NCI-H1694 treated with DMSO at 0.1 percent for 48 hours (cell line): ENCODE measurements around the gene CLEC11A.
"Not testable (repeated sequence)": the region's sequence is repeated elsewhere in the genome, so short reads cannot be mapped to it uniquely, and the experiment has no call there.

ENCODE experiments used
- DNase-seq: peaks from one replicate; lab custom pipeline; 2025; lab: John Stamatoyannopoulos, UW

Gene CLEC11A

GRCh38 chr19:50757624-50758023, 34.5 kb downstream of the CLEC11A start:
- not testable (repeated sequence) for DNase-seq

- DNase-seq = not testable (repeated sequence)
Observed at GRCh38 chr19:50759076-50759475, 35.9 kb downstream of the CLEC11A start.

- DNase-seq = no peak
Observed at GRCh38 chr19:50759886-50760285, 36.7 kb downstream of the CLEC11A start.

GRCh38 chr19:50761501-50761900, 38.3 kb downstream of the CLEC11A start:
- not testable (repeated sequence) for DNase-seq

- not testable (repeated sequence) for DNase-seq
Observed at GRCh38 chr19:50763521-50763920, 40.4 kb downstream of the CLEC11A start.

- no peak for DNase-seq
Observed at GRCh38 chr19:50764409-50764808, 41.2 kb downstream of the CLEC11A start.

- DNase-seq = not testable (repeated sequence)
Observed at GRCh38 chr19:50766746-50767145, 43.6 kb downstream of the CLEC11A start.

GRCh38 chr19:50767263-50767662, 44.1 kb downstream of the CLEC11A start:
- not testable (repeated sequence) for DNase-seq

- DNase-seq = no peak
Observed at GRCh38 chr19:50768277-50768676, 45.1 kb downstream of the CLEC11A start.

- DNase-seq = not testable (repeated sequence)
Observed at GRCh38 chr19:50770164-50770563, 47.0 kb downstream of the CLEC11A start, which contains the start of gene GPR32. Gene GPR32 (plus strand): TSS chr19:50770464. CDS start chr19:50770601, 137 bp downstream.

- no peak for DNase-seq
Observed at GRCh38 chr19:50770888-50771287, 47.7 kb downstream of the CLEC11A start.

GRCh38 chr19:50772476-50772875, 49.3 kb downstream of the CLEC11A start:
- no peak for DNase-seq

- not testable (repeated sequence) for DNase-seq
Observed at GRCh38 chr19:50772912-50773311, 49.7 kb downstream of the CLEC11A start.

- not testable (repeated sequence) for DNase-seq
Observed at GRCh38 chr19:50773454-50773853, 50.3 kb downstream of the CLEC11A start.
